Stomach (tissue), 9 donors: Measurements from ENCODE around the gene GADD45A. TPM values are rescaled to one million over a fixed set of nuclear protein-coding genes. Genes with fewer than 3 reads are reported as not detected.
A peak's percentile ranks its signal among the peaks of the same experiment; 100 is the strongest.

ENCODE experiments used
- DNase-seq, 2 donors: peaks; one replicate each; pipeline versions ENCODE4 v3.0.0 to v3.0.0-alpha.2; 2013 to 2019
- H3K27ac ChIP-seq, 5 donors: fragments of 200-600 bp in 4 of 5; sonication (generic) in 4 of 5; one replicate each; pipeline ENCODE4 v1.5.1; 2013 to 2019; ENCODE audit warnings: mild to moderate bottlenecking in 1 of 5, moderate library complexity in 1 of 5
- H3K27me3 ChIP-seq, 3 donors: fragments of 200-600 bp; sonication (generic); one replicate each; pipeline ENCODE4 v1.5.1; 2017 to 2019; ENCODE audit warnings: mixed run types in 1 of 3
- H3K36me3 ChIP-seq, 4 donors: fragments of 200-600 bp; sonication (generic); 1 replicate in 3 of 4; 2 replicates in 1 of 4; pipeline ENCODE4 v1.5.1; 2016 to 2019
- H3K4me1 ChIP-seq, 4 donors: fragments of 200-600 bp; sonication (generic); one replicate each; pipeline ENCODE4 v1.5.1; 2016 to 2019
- H3K4me3 ChIP-seq, 4 donors: fragments of 200-600 bp; sonication (generic) in 3 of 4; one replicate each; pipeline ENCODE4 v1.5.1; 2016 to 2019; ENCODE audit warnings: mild to moderate bottlenecking in 1 of 4
- H3K9me3 ChIP-seq, 4 donors: fragments of 200-600 bp; sonication (generic); one replicate each; pipeline ENCODE4 v1.5.1; 2016 to 2019
- EP300 ChIP-seq: sonication (generic); formaldehyde crosslinking; IDR thresholded peaks from one replicate; pipeline ENCODE4 v1.6.1; 2017; ENCODE audit warnings: antibody characterized with exemption
- POLR2A ChIP-seq, 4 donors: fragments of 450-650 bp; IDR thresholded peaks; one replicate each; pipeline ENCODE4 v1.6.1; 2016; ENCODE audit warnings: antibody characterized with exemption in 4 of 4, control low read depth in 2 of 4, mild to moderate bottlenecking in 1 of 4, moderate library complexity in 1 of 4
- POLR2AphosphoS5 ChIP-seq, 3 donors: sonication (generic); formaldehyde crosslinking; IDR thresholded peaks; one replicate each; pipeline ENCODE4 v1.6.1; 2016; ENCODE audit warnings: antibody characterized with exemption in 3 of 3
- WGBS, 5 donors: extraction: QIAGEN DNeasy Blood & Tissue Kit in 3 of 5; methylation state at CpG; one replicate each; pipeline versions ENCODE4 v1.1.5 to v1.1.7; 2013 to 2018; 5-methylcytosine and 5-hydroxymethylcytosine counted together
- intact Hi-C: fragments of 100-400 bp; cut with DNase I; formaldehyde crosslinking; loops from one replicate; pipeline ENCODE4 v1.15.1; 2023; ENCODE audit warnings: low total_unique reads
- polyA plus RNA-seq, 3 donors: library from polyadenylated mRNA; stranded (reverse); fragments of 200-250 nt; gene quantifications; one replicate each; pipeline ENCODE4 v1.2.3, GENCODE V29; 2013
- total RNA-seq, 5 donors: library from RNA; depleted of rRNA; stranded (reverse); fragments of >200 nt; gene quantifications; one replicate each; pipeline versions ENCODE4 v1.1.0 to v1.2.3, GENCODE V29; 2014 to 2016
- TF ChIP-seq, protein P1 (sequence below), 7 experiments: fragments of 450-650 bp in 4 of 7; fragments of 200-600 bp in 3 of 7; sonication (generic) in 3 of 7; IDR thresholded peaks; one replicate each; pipeline ENCODE4 v1.5.1; 2016 to 2019; ENCODE audit warnings: antibody characterized with exemption in 7 of 7, control low read depth in 2 of 7, mild to moderate bottlenecking in 1 of 7
- donor health status: healthy with polysubstance abuse.
- donor health status: Bipolar disorder and iron deficiency.
- donor health status: healthy.

The GADD45A gene
- total and polyA plus RNA-seq, 8 donors, result 4.7 to 84.8 (median 38.4) TPM

DNA sequence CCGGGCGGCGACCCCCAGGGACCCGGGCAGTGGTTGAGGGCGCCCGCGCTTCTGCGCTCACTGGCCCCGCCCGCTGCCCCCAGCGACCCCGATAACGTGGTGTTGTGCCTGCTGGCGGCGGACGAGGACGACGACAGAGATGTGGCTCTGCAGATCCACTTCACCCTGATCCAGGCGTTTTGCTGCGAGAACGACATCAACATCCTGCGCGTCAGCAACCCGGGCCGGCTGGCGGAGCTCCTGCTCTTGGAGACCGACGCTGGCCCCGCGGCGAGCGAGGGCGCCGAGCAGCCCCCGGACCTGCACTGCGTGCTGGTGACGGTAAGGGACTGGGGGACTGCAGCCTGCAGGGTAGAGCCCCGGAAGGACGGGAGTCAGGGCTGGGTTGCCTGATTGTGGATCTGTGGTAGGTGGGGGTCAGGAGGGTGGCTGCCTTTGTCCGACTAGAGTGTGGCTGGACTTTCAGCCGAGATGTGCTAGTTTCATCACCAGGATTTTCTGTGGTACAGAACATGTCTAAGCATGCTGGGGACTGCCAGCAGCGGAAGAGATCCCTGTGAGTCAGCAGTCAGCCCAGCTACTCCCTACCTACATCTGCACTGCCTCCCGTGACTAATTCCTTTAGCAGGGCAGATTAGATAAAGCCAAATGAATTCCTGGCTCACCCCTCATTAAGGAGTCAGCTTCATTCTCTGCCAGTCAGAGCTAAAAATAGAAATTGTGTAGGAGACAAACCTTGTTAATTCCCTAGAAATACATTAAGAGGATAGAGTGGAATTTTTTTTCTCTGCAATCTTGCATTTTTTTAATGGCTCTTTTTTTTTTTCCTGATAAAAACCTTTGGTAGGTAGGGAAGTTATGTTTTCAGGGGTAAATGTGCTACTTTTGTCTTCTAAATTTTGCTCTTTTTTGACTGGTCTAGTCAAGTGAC is 1.5 kb downstream of the GADD45A start:
- intact Hi-C loops, result loop anchor here (10.0 kb wide), 1 partner anchor 122 kb away; no protein-coding TSS in a partner anchor
- H3K27me3 ChIP-seq, result no peaks in the 10 kb centered on the region
- WGBS, 5 donors, result 0 to 1% (median 0%) methylated on average over 4 to 43 of the region's 43 CpGs
- H3K9me3 ChIP-seq, result no peaks in the 10 kb centered on the region
- peaks cover 12 to 54% (median 33%) of the 10 kb centered on the region in 4 donors for H3K4me1 ChIP-seq
- H3K27ac ChIP-seq, result peak overlapping the region; percentile 96 to 98 (median 98)
- peak overlapping the region; percentile 71 to 89 (median 86) for H3K4me3 ChIP-seq
- TF ChIP-seq, protein P1, sequence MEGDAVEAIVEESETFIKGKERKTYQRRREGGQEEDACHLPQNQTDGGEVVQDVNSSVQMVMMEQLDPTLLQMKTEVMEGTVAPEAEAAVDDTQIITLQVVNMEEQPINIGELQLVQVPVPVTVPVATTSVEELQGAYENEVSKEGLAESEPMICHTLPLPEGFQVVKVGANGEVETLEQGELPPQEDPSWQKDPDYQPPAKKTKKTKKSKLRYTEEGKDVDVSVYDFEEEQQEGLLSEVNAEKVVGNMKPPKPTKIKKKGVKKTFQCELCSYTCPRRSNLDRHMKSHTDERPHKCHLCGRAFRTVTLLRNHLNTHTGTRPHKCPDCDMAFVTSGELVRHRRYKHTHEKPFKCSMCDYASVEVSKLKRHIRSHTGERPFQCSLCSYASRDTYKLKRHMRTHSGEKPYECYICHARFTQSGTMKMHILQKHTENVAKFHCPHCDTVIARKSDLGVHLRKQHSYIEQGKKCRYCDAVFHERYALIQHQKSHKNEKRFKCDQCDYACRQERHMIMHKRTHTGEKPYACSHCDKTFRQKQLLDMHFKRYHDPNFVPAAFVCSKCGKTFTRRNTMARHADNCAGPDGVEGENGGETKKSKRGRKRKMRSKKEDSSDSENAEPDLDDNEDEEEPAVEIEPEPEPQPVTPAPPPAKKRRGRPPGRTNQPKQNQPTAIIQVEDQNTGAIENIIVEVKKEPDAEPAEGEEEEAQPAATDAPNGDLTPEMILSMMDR (IDR thresholded peaks at IDR 0.05), result no peak
- TF ChIP-seq POLR2A (IDR thresholded peaks at IDR 0.05) (peak in 2 of 4 donors; percentile 35 to 73), POLR2AphosphoS5 (IDR thresholded peaks at IDR 0.05) (peak; percentile 82 to 96 (median 95)), EP300 (peak; percentile 5)
- H3K36me3 ChIP-seq, result peaks cover 3 to 19% (median 16%) of the 10 kb centered on the region in 4 donors
- DNase-seq, result peak; percentile 82 to 93

DNA sequence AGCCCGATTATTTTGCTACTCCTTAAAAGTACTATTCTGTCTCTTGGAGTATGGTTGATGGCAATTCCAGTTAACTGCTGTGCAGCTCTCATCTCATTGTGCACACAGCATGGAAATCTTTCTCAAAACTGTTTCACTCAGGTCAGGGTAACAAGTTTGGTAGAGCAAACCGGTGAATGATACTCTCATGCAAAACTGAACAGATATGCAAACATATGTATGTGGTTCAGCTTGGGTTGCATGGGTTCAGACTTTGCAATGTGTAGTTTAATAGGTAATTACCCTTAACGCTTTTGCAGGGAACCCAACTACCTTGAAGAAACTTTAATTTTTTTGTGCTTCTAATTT is 2.2 kb downstream of the GADD45A start:
- Histone ChIP-seq H3K9me3 (no peaks in the 10 kb centered on the region), H3K36me3 (peaks cover 3 to 19% (median 16%) of the 10 kb centered on the region in 4 donors), H3K27me3 (no peaks in the 10 kb centered on the region), H3K27ac (peak overlapping the region; percentile 40 to 98 (median 96)), H3K4me3 (peak overlapping the region; percentile 71 to 89 (median 86)), H3K4me1 (peaks cover 12 to 54% (median 34%) of the 10 kb centered on the region in 4 donors)
- 34 to 46% (median 44%) methylated on average over 3 of the region's 3 CpGs for whole genome bisulfite sequencing, 5 donors
- no peak for DNase-seq
- intact Hi-C loops, result loop anchor here (10.0 kb wide), 1 partner anchor 122 kb away; no protein-coding TSS in a partner anchor
- no peak for TF ChIP-seq POLR2AphosphoS5 (IDR thresholded peaks at IDR 0.05)
- TF ChIP-seq, protein P1 (IDR thresholded peaks at IDR 0.05), result no peak
- no peak for TF ChIP-seq POLR2A (IDR thresholded peaks at IDR 0.05)
- TF ChIP-seq EP300, result no peak

DNA sequence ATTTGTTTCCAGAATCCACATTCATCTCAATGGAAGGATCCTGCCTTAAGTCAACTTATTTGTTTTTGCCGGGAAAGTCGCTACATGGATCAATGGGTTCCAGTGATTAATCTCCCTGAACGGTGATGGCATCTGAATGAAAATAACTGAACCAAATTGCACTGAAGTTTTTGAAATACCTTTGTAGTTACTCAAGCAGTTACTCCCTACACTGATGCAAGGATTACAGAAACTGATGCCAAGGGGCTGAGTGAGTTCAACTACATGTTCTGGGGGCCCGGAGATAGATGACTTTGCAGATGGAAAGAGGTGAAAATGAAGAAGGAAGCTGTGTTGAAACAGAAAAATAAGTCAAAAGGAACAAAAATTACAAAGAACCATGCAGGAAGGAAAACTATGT is 2.6 kb downstream of the GADD45A start:
- intact Hi-C loops, result loop anchor here (10.0 kb wide), 1 partner anchor 123 kb away; no protein-coding TSS in a partner anchor
- no peak for DNase-seq
- H3K27me3 ChIP-seq, result no peaks in the 10 kb centered on the region
- TF ChIP-seq POLR2A (IDR thresholded peaks at IDR 0.05) (no peak), POLR2AphosphoS5 (IDR thresholded peaks at IDR 0.05) (no peak), EP300 (no peak)
- TF ChIP-seq, protein P1 (IDR thresholded peaks at IDR 0.05), result no peak
- H3K9me3 ChIP-seq, result no peaks in the 10 kb centered on the region
- peaks cover 3 to 19% (median 16%) of the 10 kb centered on the region in 4 donors for H3K36me3 ChIP-seq
- peak overlapping the region in 3 of 5 donors; percentile 96 to 98 (median 96) for H3K27ac ChIP-seq
- WGBS, 5 donors, result 55 to 73% (median 62%) methylated on average over 4 of the region's 4 CpGs
- H3K4me1 ChIP-seq, result peaks cover 12 to 54% (median 34%) of the 10 kb centered on the region in 4 donors
- peak overlapping the region in 2 of 4 donors; percentile 84 to 87 for H3K4me3 ChIP-seq

DNA sequence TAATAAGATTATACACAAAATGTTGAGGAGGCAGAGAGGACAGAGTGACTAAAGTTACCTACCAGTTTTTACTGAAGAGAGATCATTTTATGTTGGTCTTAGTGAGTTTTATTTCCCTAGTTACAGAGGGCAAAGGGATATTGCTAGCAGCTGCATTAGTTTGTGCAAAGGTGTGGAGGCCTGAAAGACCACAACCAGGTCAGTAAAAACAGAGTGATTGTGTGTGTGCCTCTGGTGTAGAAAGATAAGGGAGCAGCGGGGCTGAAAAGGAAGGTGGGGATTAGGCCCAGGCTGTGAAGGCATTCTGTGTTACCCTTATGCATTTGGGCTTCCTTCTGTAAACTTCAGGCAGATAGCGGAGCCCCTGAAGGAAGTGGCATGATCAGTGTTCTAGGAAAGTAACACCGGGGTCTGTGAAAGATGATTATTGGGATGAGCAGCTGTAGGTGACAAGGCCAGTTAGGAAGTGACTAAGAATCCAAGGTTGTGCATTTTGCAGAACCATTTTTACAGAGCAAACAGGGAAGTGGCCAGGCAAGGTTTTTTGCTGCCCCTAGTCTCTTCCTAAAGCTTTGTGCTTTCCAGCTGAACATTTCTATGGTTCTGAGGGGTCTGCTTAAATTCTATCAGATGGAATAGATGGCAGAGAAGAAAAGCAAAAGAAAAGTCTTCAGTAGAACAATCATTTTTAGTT is 3.7 kb downstream of the GADD45A start:
- Histone ChIP-seq H3K9me3 (no peaks in the 10 kb centered on the region), H3K27ac (peak overlapping the region in 3 of 5 donors; percentile 18 to 38 (median 28)), H3K4me1 (peaks cover 12 to 45% (median 28%) of the 10 kb centered on the region in 4 donors), H3K4me3 (peak overlapping the region in 1 of 4 donors; percentile 87), H3K36me3 (peaks cover 3 to 19% (median 16%) of the 10 kb centered on the region in 4 donors), H3K27me3 (no peaks in the 10 kb centered on the region)
- intact Hi-C loops, result loop anchor here (10.0 kb wide), 1 partner anchor 124 kb away; no protein-coding TSS in a partner anchor
- DNase-seq, result no peak
- WGBS, 5 donors, result 48 to 65% (median 59%) methylated on average over 3 of the region's 3 CpGs
- TF ChIP-seq, protein P1 (IDR thresholded peaks at IDR 0.05), result no peak
- no peak for TF ChIP-seq POLR2A (IDR thresholded peaks at IDR 0.05)
- TF ChIP-seq EP300, result no peak
- no peak for TF ChIP-seq POLR2AphosphoS5 (IDR thresholded peaks at IDR 0.05)
